GM12874 (cell line): ENCODE data around the gene GUCA2A.

Experiments used
- TF ChIP-seq, protein P1 (sequence below): IDR thresholded peaks from 2 replicates; pipeline ENCODE4 v1.5.1; 2011; ENCODE audit warnings: low read depth, mild to moderate bottlenecking, control low read depth, low read length, moderate library complexity; ENCODE audit not compliant: insufficient read depth

GUCA2A gene

DNA sequence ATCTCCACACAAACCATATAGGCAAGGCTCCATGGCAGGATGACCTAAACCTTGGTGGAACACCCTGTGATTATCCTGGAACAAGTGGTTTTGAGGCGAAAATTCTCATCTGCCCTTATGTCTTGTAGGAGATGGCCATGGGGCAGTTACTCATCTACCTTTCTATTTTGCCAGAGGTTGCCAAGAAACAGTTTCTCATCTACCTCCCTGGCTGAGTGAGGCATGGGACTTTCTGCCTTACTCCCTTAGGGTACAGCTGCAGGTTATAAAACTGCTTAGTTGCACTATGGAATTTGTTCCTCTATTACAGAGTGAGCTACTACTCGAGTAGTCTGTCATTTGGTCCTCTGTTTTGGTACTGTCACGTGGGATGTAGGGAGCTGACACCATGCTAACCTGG, 31.3 kb upstream of the GUCA2A start:
- TF ChIP-seq, protein P1, sequence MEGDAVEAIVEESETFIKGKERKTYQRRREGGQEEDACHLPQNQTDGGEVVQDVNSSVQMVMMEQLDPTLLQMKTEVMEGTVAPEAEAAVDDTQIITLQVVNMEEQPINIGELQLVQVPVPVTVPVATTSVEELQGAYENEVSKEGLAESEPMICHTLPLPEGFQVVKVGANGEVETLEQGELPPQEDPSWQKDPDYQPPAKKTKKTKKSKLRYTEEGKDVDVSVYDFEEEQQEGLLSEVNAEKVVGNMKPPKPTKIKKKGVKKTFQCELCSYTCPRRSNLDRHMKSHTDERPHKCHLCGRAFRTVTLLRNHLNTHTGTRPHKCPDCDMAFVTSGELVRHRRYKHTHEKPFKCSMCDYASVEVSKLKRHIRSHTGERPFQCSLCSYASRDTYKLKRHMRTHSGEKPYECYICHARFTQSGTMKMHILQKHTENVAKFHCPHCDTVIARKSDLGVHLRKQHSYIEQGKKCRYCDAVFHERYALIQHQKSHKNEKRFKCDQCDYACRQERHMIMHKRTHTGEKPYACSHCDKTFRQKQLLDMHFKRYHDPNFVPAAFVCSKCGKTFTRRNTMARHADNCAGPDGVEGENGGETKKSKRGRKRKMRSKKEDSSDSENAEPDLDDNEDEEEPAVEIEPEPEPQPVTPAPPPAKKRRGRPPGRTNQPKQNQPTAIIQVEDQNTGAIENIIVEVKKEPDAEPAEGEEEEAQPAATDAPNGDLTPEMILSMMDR = no peak

DNA sequence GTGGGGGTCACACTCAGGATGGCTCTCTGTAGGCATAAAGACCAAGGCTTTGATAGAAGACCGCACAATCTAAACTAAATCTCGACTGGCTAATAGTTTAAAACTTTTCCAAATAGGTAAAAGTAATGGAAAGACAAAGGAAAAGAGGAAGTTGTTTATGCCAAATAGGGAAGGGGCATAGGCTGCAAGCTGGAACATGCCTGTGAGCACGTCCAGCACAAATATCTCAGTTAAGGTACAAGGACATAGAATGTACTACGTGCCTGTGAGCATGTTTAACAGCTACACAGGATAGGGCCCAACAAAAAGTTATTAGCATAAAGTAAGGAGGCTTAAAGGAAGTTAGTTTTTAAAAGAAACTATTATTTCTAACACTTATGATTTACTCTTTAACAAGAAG, 27.6 kb upstream of the GUCA2A start:
- TF ChIP-seq, protein P1 = no peak

DNA sequence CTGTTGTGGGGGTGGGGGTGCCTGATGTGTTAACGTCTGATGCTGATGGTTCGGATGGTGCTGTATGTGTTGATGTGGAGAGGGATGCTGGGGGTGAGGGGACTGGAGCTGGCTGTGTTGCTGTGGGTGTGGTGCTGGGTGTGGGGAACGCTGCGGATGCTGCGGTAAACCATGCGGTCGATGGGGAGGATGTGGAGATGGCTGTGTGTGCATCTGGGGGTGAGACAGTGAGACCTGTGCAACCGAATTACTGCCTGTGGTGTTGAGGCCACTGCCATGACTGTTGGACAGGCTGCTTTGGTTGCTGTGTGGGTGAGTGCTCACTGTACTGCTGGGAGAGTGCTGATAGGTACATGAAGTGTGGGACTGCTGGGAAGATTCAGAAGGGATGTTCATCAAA, 26.8 kb upstream of the GUCA2A start:
- TF ChIP-seq, protein P1 = no peak

DNA sequence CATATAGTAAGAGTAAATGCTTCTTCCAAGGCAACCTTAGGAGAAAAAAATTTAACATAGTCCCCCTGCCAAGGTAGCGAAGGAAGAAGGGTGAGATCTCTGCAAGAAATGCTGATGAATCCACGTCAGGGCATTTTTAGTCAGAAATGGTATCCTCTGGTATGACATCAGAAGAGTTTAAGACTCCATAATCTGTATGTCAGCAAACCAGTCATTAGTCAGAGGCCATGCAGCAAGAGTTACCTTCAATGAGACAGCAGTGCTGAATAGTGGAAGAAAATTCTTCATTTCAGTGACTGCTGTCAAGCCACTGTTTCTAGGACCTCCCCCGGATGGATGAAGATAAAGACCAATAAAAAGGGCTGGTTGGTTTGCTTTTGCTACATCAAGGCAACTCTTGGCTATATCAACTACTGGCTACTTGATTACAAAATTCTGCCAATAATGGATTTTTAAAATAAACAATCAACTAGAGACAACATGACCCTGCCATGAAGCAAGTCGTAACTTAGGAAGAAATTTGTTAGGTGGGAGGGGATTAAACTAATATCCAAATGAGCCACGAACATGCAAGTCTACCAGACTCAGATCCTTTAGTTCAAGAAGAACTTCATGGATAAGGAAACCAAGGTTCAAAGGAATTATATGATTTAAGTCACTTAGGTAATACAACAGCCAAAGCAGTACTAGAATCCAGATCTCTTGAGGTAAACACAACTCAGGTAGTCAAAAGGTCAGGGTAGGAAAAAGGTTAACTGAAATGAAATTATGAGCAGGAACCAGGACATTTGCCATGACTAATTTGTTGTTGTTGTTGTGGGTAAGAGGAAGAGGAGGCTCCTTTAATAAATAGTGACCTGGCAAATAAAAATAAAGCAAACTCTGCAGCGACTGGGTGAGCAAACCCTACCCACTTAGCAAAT, 25.6 kb upstream of the GUCA2A start:
- TF ChIP-seq, protein P1 = no peak

DNA sequence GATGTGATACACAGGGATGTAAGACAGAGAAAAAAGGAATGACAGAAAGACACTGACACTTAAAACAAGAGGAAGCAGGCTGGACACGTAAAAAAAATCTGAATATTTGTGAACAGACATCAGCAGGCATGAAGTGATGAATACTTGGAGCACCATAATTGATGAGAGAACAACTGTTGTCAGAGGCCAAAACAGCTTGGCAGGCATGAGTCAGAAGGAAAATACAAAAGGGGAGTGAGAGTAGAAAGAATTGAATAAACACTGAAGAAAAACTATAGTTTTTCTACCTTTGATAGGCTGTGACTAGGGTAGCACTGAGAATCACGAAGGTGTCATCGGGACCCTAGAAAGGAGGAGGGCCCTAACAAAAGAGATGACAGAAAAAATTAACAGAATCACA, 21.6 kb upstream of the GUCA2A start:
- TF ChIP-seq, protein P1 = no peak

DNA sequence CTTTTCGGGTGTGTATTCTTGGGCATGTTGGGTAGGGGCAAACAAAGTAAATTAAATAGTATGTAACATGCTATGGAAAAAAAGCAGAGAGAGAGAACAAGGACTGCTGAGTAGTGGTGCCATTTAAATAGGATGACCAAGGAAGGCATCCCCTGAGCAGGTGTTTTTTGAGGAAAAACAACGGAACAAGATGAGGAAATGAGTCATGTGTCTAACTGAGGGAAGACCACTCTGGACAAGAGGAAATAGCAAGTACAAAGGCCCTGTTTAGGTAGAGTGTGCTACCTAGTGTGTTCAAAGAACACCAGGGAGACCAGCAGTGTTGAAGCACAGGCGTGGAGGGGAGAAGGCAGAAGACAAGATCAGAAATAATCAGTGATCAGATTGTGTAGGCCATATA, 20.1 kb upstream of the GUCA2A start:
- TF ChIP-seq, protein P1 = no peak

DNA sequence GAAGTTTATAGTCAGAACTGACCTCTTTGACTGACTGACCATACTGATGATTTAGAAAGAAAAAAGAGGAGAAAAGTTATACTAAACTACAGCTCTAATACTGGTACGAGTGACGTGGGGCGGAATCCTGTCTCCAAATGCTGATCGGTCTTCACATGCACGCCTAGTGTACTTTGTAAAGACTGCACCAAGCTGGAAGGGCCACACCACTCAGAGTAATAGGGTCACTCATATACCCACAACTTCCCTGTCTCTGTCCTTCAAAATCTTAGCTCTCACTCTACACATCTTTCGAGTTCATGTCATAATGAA, 19.4 kb upstream of the GUCA2A start:
- TF ChIP-seq, protein P1 = no peak
